GM18951 (cell line): ENCODE measurements around the gene SALL3.

Experiments
- POLR2A ChIP-seq: IDR thresholded peaks from 4 replicates; pipeline ENCODE4 v1.6.1; 2011; ENCODE audit warnings: mild to moderate bottlenecking; ENCODE audit not compliant: insufficient read length, insufficient read depth; ENCODE audit errors: extremely low read depth
- in situ Hi-C: fragments of 300-500 bp; cut with MboI; formaldehyde crosslinking; loops from one replicate; pipeline ENCODE4 v1.12.0; 2022; ENCODE audit warnings: low sequenced_read_pairs, mixed read lengths, inconsistent platforms; ENCODE audit not compliant: unreplicated experiment

SALL3 gene

GRCh38 chr18:78995740-78996395 is 16.2 kb downstream of the SALL3 start:
- no peak for TF ChIP-seq POLR2A
- in situ Hi-C loops, result no loop called here

GRCh38 chr18:78996741-78997490 is 17.3 kb downstream of the SALL3 start:
- TF ChIP-seq POLR2A, result no peak
- in situ Hi-C loops, result no loop called here

- no peak for TF ChIP-seq POLR2A
- in situ Hi-C loops, result no loop called here
These were observed 18.9 kb downstream of the SALL3 start for GRCh38 chr18:78998371-78999071.

GRCh38 chr18:78999939-79000338 is 20.3 kb downstream of the SALL3 start:
- TF ChIP-seq POLR2A, result no peak
- in situ Hi-C loops, result no loop called here

GRCh38 chr18:79000997-79001396 is 21.4 kb downstream of the SALL3 start:
- in situ Hi-C loops, result no loop called here
- TF ChIP-seq POLR2A, result no peak

GRCh38 chr18:79005653-79006052 is 26.0 kb downstream of the SALL3 start:
- TF ChIP-seq POLR2A, result no peak
- in situ Hi-C loops, result no loop called here

- TF ChIP-seq POLR2A, result no peak
These were observed 26.6 kb downstream of the SALL3 start for GRCh38 chr18:79006106-79006795.

GRCh38 chr18:79007440-79007839 is 27.8 kb downstream of the SALL3 start:
- no peak for TF ChIP-seq POLR2A
- in situ Hi-C loops, result no loop called here

More at GRCh38 chr18:79006106-79006795, 26.6 kb downstream of the SALL3 start:
- in situ Hi-C loops, result no loop called here

GRCh38 chr18:79008356-79008940 is 28.8 kb downstream of the SALL3 start:
- no peak for TF ChIP-seq POLR2A
- in situ Hi-C loops, result no loop called here

- TF ChIP-seq POLR2A, result no peak
- in situ Hi-C loops, result no loop called here
These were observed 31.2 kb downstream of the SALL3 start for GRCh38 chr18:79010802-79011201.

GRCh38 chr18:79011300-79011870 is 31.8 kb downstream of the SALL3 start:
- no peak for TF ChIP-seq POLR2A
- in situ Hi-C loops, result no loop called here

- in situ Hi-C loops, result no loop called here
- TF ChIP-seq POLR2A, result no peak
These were observed 34.3 kb downstream of the SALL3 start for GRCh38 chr18:79013869-79014268.
